HG02943 (cell line): ENCODE data around the gene PPP3R2.
"Not testable (repeated sequence)": the region's sequence is repeated elsewhere in the genome, so short reads cannot be mapped to it uniquely, and the experiment has no call there.

Experiments
- ATAC-seq: cut with Tn5 transposase; IDR thresholded peaks from one replicate; pipeline ENCODE4 v1.9.1; 2021; ENCODE audit warnings: mild to moderate bottlenecking, low read depth, moderate library complexity; ENCODE audit not compliant: unreplicated experiment

The PPP3R2 gene

DNA sequence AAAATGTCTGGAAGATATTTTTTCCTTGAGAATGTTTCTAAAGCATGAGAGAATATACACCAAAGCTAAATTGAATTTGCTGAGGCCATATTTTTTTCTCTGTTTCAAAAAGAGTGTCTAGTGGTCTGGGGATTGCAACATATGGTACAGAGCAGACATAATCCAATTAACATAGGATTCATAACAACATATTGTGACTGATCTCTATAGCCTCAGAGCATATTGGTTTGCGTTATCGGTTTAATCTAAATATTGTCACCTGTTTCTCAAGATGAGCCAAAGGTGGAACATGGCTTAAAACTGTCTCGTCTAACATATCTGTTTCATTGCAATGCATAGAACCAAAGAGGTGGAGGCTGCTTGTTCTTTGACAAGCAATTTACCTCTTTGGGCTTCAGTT, 3.9 kb downstream of the PPP3R2 start:
- no peak for ATAC-seq

GRCh38 chr9:101590074-101590473, 4.7 kb downstream of the PPP3R2 start:
- ATAC-seq = not testable (repeated sequence)

DNA sequence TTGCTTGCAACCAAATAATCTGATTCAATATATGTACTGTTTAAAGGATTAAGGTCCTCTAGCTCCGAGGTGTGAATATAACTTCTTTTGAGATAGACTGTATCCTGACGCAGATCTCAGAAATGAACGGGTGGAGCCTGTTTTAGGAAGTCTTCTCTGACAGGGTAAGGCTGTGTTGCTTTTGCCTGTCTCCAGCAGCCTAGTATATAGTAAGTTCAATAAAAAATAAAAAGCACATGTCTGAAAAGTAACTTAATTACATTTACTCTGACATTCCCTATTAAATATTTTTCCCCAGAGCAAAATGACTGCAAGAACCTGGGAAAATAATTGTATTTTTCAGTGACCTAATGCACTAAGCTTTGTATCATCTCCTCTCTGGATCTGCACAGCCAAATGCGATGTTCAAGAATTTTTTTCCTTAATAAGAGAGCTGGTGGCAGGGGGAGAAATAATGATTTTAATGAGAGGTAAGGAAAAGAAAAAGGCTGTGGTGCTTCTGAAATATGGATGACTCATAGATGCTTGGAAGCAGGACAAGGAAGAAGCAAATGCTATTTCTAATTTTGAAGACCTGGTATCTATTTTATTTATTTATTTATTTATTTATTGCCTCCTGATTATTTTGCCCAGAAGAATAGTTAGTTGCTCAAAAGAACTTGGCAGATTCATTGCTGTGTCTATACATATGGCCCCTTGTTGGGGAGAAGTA, 7.3 kb downstream of the PPP3R2 start:
- no peak for ATAC-seq

- no peak for ATAC-seq
Measured at GRCh38 chr9:101586651-101587050, 8.1 kb downstream of the PPP3R2 start.

DNA sequence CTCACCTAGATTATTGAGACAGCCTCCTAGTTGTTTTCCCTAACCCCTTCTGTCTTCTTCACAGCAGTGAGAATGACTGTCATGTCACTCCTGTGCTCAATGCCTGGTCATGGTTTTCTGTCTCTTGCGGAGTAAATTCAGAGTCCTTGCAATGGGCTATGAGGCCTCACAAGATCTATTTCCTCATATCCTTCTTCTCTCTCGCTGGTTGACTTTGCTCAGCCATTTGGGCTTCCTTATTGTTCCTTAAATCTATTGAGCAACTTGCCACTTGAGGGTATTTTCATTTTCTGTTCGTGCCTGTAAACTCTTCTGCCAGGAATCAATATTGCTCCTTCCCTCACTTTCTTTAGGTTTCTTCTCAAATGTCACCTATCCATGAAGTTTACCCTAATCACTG, 9.0 kb downstream of the PPP3R2 start:
- ATAC-seq = no peak

DNA sequence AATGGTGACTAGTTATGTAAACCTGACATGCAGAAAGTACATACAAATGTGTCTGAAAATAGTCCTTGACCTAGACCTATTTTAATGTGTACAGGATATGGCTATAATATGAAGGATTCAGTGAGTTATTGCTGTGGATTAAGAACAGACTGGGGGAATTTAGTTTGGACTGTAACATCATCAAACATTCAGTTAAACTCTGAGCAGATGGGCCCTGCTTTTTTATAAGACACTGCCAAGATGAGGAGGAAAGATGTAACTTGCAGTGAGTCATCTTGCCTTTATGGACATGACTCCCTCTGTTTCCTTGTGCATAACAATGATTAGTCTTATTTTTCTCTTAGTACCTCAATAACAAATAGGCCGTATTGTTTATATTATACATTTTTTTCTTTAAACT, 12.2 kb downstream of the PPP3R2 start:
- ATAC-seq = no peak

- no peak for ATAC-seq
Measured at GRCh38 chr9:101579711-101580545, 14.8 kb downstream of the PPP3R2 start.

- no peak for ATAC-seq
Measured at GRCh38 chr9:101578378-101578777, 16.4 kb downstream of the PPP3R2 start.

GRCh38 chr9:101574731-101575333, 19.9 kb downstream of the PPP3R2 start:
- ATAC-seq = no peak

DNA sequence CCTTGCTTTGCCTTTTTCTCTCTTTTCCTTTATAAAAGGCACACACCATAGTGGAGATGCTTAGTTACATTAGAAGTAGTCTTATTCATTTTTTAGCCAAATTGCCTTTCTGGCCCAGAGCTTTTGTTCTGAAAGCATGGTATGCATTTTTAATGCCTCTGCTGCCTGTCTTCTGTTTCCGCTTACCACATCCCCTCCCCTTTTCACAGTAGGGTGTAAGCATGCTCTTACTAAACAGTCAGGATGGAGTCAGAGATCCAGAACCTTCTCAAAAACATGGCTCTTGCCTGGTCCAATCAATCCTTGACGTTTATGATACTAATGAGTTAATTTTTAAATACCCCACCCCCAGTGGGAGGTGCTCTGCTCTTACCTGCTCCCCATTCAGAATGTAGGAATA, 22.5 kb downstream of the PPP3R2 start:
- ATAC-seq = no peak

GRCh38 chr9:101571114-101571513, 23.7 kb downstream of the PPP3R2 start:
- ATAC-seq = no peak

DNA sequence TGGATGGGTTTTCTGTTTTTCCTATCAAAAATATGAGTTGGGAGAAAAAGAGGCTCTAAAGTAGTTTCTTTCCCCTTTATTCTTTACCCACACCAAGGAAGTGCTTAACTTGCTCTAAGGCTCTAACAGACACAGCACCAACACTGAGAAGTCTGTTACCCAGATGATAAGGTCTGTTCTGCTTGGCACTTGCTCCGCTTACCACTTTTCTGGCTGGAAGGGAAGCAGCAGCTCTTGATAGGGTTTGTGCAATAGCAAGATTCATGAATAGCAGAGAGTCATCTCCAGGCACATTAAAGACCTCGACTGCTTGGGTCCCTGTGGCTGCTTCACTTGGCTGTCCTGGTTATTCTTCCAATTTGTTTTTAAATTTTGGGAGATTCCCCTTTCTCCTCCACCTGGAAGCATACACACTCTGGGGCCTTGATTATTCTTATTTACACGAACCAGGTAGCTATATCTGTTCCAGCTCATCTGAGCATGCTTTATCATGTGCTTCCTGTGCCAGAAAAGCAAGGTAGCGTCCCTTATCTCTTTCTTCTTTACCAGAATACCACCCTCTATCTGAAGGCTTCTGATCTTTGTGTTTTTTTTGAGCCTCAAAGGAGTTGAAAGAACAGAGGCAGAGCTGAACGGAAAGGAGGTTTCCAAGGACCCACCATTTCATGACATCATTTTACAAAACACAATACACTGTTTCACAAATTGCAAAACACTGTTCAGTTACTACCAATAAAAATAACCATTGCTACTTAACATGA, 24.8 kb downstream of the PPP3R2 start:
- ATAC-seq = no peak

DNA sequence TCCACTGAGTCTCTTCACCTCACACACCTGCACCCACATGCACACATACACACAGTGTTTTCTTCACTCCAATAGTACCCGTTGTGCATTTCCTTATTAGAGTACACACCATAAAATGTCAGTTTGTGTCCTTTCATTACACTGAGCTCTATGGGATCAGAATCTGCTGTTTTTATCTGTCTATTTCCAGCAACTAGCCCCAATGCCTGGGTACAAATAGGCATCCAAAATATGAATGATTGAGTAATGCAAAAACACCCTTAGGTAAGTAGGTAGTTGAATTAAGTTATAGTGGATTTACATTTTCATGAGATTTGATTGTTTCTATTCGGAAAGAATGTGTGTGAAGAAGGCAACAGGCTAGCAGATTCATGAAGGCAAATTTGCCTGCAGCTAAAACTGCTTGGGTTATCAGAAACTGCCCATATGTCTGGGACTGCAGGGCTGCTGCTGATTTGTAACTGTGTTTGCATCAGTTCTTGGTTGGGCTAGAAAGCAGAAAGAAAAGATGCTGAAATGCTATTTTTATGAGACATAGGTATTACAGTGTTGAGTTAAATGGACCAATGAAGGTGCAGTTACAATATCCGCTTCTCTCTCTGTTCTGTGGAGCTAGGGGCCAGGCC, 26.9 kb downstream of the PPP3R2 start:
- no peak for ATAC-seq

- ATAC-seq = no peak
Measured at GRCh38 chr9:101566904-101567724, 27.7 kb downstream of the PPP3R2 start.

GRCh38 chr9:101564252-101564651, 30.5 kb downstream of the PPP3R2 start:
- ATAC-seq = no peak

DNA sequence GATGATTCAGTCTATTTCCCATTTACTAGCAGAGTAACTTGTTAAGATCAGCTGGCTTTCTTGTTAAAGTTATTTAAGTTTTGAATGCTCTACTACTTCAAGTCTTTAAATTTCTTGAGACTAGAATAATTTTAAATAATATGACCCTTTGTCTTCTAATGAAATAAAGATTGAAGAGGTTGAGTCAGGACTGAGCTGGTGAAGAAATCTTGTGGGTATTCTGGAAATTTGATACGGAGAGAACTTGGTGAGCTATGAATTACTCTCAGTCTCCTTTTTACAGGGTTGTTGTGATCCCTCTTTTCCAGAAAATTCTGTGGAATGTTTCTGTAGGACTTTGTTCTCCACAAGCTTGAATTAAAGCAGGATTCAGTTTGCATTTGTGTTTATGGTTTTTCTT, 31.8 kb downstream of the PPP3R2 start:
- ATAC-seq = no peak

- ATAC-seq = no peak
Measured at GRCh38 chr9:101561740-101562139, 33.0 kb downstream of the PPP3R2 start.

GRCh38 chr9:101549472-101550098, 45.2 kb downstream of the PPP3R2 start:
- not testable (repeated sequence) for ATAC-seq

DNA sequence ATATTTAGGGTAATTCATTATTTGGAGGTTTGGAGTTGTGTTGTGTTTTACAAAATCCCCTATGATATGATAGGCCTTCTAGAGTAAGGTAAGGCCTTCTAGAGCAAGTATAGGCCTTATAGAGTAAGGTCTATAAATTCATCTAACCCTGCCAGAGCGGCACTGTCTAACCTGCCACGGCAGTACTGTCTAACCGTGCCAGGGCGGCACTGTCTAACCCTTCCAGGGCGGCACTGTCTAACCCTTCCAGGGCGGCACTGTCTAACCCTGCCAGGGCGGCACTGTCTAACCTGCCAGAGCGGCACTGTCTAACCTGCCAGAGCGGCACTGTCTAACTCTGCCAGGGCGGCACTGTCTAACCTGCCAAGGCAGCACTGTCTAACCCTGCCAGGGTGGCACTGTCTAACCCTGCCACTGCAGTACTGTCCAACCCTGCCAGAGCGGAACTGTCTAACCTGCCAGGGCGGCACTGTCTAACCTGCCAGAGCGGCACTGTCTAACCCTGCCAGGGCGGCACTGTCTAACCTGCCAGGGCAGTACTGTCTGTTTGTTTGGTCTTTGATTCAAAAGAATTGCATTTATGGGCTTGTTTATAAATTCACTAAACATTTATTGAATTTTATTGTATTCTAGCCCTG, 51.6 kb downstream of the PPP3R2 start:
- no peak for ATAC-seq
